WTC11 (cell line): ENCODE results near the gene SELENOV.

ENCODE experiments used
- FOXJ3 ChIP-seq: sonication (generic); formaldehyde crosslinking; IDR thresholded peaks from 2 replicates; pipeline ENCODE4 v1.9.0; 2021; ENCODE audit warnings: missing genetic modification reagents, mild to moderate bottlenecking, borderline replicate concordance
- NFYB ChIP-seq: sonication (generic); formaldehyde crosslinking; conservative IDR thresholded peaks from 2 replicates; pipeline ENCODE4 v1.8.0; 2022; ENCODE audit warnings: low read depth, missing genetic modification reagents
- ZNF232 ChIP-seq: sonication (generic); formaldehyde crosslinking; IDR thresholded peaks from 2 replicates; pipeline ENCODE4 v1.8.0; 2022; ENCODE audit warnings: mild to moderate bottlenecking, missing genetic modification reagents
- ZNF317 ChIP-seq: sonication (generic); formaldehyde crosslinking; IDR thresholded peaks from 2 replicates; pipeline ENCODE4 v1.8.1; 2023; ENCODE audit warnings: low read depth, mild to moderate bottlenecking, moderate library complexity, missing genetic modification reagents, borderline replicate concordance
- TF ChIP-seq, protein P1 (sequence below): sonication (generic); formaldehyde crosslinking; IDR thresholded peaks from 2 replicates; pipeline ENCODE4 v1.8.1; 2022; ENCODE audit warnings: low read depth, missing genetic modification reagents, borderline replicate concordance
- TF ChIP-seq, protein P2 (sequence below): fragments of 200-600 bp; IDR thresholded peaks from 2 replicates; pipeline ENCODE4 v1.8.0; 2022; ENCODE audit warnings: antibody characterized with exemption

DNA sequence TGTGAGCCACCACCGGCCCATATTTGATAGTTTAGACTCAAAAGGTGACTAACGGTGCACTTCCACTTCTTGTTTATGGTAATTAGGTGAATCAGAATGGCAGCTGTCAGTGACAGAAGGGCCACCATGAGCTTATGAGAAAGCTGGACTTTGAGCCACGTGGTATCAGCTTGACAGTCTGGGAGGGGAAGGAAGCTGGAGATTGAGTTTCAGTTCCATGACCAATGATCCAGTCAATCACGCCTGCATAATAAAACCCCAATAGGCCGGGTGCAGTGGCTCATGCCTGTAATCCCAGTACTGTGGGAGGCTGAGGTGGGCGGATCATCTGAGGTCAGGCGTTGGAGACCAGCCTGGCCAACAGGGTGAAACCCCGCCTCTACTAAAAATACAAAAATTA is 9.6 kb downstream of the SELENOV start:
- TF ChIP-seq FOXJ3 (CRISPR knock-in tag): no peak
- TF ChIP-seq, protein P1, sequence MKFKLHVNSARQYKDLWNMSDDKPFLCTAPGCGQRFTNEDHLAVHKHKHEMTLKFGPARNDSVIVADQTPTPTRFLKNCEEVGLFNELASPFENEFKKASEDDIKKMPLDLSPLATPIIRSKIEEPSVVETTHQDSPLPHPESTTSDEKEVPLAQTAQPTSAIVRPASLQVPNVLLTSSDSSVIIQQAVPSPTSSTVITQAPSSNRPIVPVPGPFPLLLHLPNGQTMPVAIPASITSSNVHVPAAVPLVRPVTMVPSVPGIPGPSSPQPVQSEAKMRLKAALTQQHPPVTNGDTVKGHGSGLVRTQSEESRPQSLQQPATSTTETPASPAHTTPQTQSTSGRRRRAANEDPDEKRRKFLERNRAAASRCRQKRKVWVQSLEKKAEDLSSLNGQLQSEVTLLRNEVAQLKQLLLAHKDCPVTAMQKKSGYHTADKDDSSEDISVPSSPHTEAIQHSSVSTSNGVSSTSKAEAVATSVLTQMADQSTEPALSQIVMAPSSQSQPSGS (CRISPR knock-in tag): no peak
- TF ChIP-seq, protein P2, sequence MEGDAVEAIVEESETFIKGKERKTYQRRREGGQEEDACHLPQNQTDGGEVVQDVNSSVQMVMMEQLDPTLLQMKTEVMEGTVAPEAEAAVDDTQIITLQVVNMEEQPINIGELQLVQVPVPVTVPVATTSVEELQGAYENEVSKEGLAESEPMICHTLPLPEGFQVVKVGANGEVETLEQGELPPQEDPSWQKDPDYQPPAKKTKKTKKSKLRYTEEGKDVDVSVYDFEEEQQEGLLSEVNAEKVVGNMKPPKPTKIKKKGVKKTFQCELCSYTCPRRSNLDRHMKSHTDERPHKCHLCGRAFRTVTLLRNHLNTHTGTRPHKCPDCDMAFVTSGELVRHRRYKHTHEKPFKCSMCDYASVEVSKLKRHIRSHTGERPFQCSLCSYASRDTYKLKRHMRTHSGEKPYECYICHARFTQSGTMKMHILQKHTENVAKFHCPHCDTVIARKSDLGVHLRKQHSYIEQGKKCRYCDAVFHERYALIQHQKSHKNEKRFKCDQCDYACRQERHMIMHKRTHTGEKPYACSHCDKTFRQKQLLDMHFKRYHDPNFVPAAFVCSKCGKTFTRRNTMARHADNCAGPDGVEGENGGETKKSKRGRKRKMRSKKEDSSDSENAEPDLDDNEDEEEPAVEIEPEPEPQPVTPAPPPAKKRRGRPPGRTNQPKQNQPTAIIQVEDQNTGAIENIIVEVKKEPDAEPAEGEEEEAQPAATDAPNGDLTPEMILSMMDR: no peak
- no peak for TF ChIP-seq ZNF232
- TF ChIP-seq ZNF317 (CRISPR knock-in tag): no peak
- TF ChIP-seq NFYB (CRISPR knock-in tag): no peak
